Lower leg skin (tissue), 4 donors: ENCODE results near the gene IDE. TPM values are rescaled to one million over a fixed set of nuclear protein-coding genes. Genes with fewer than 3 reads are reported as not detected.

ENCODE experiments used
- DNase-seq, 2 donors: peaks; one replicate each; pipeline ENCODE4 v3.0.0-alpha.2; 2019; ENCODE audit warnings: low spot score in 2 of 2
- H3K4me3 ChIP-seq: fragments of 200-600 bp; sonication (generic); 2 replicates; pipeline ENCODE4 v1.5.1; 2017; ENCODE audit warnings: mild to moderate bottlenecking, low read depth; ENCODE audit not compliant: poor library complexity, severe bottlenecking
- CTCF ChIP-seq, 3 donors: fragments of 450-650 bp; IDR thresholded peaks; one replicate each; pipeline ENCODE4 v1.5.1; 2016; ENCODE audit warnings: antibody characterized with exemption in 3 of 3, mild to moderate bottlenecking in 3 of 3, moderate library complexity in 2 of 3
- POLR2A ChIP-seq, 2 donors: fragments of 450-650 bp; IDR thresholded peaks; one replicate each; pipeline ENCODE4 v1.6.1; 2016 to 2017; ENCODE audit warnings: antibody characterized with exemption in 2 of 2, mild to moderate bottlenecking in 1 of 2, moderate library complexity in 1 of 2
- WGBS, 2 donors: methylation state at CpG; one replicate each; pipeline ENCODE4 v1.1.5; 2018; 5-methylcytosine and 5-hydroxymethylcytosine counted together
- intact Hi-C: fragments of 100-400 bp; cut with DNase I; formaldehyde crosslinking; loops from one replicate; pipeline ENCODE4 v1.15.0; 2023; ENCODE audit warnings: low total_unique reads
- total RNA-seq, 4 donors: library from RNA; depleted of rRNA; stranded (reverse); fragments of >200 nt; gene quantifications; one replicate each; pipeline ENCODE4 v1.1.0, GENCODE V29; 2016

The IDE gene
- total RNA-seq, 4 donors from 2014 or later: 189 to 443 (median 287) TPM

GRCh38 chr10:92492748-92493240, 81.1 kb downstream of the IDE start:
- WGBS, 2 donors: 83 to 88% methylated on average over 6 of the region's 6 CpGs
- TF ChIP-seq POLR2A (IDR thresholded peaks at IDR 0.05) (no peak), CTCF (IDR thresholded peaks at IDR 0.05) (no peak)
- H3K4me3 ChIP-seq: no peak overlapping the region
- intact Hi-C loops: no loop called here
- DNase-seq: no peak

GRCh38 chr10:92490387-92490786, 83.5 kb downstream of the IDE start:
- no peak for DNase-seq
- intact Hi-C loops: no loop called here
- no peak overlapping the region for H3K4me3 ChIP-seq
- TF ChIP-seq POLR2A (IDR thresholded peaks at IDR 0.05) (no peak), CTCF (IDR thresholded peaks at IDR 0.05) (no peak)
- WGBS, 2 donors: 93 to 99% methylated on average over 2 of the region's 2 CpGs

GRCh38 chr10:92486637-92487036, 87.3 kb downstream of the IDE start:
- intact Hi-C loops: no loop called here
- no peak for DNase-seq
- no peak for TF ChIP-seq POLR2A (IDR thresholded peaks at IDR 0.05)
- no peak for TF ChIP-seq CTCF (IDR thresholded peaks at IDR 0.05)
- no peak overlapping the region for H3K4me3 ChIP-seq

- no peak overlapping the region for H3K4me3 ChIP-seq
- DNase-seq: no peak
- TF ChIP-seq POLR2A (IDR thresholded peaks at IDR 0.05): no peak
- TF ChIP-seq CTCF (IDR thresholded peaks at IDR 0.05): no peak
- intact Hi-C loops: no loop called here
- 87 to 95% methylated on average over 4 of the region's 4 CpGs for WGBS, 2 donors
These were observed 90.4 kb downstream of the IDE start for GRCh38 chr10:92483539-92483938.

GRCh38 chr10:92480413-92480812, 93.5 kb downstream of the IDE start:
- TF ChIP-seq POLR2A (IDR thresholded peaks at IDR 0.05) (no peak), CTCF (IDR thresholded peaks at IDR 0.05) (no peak)
- no peak for DNase-seq
- intact Hi-C loops: no loop called here
- no peak overlapping the region for H3K4me3 ChIP-seq

GRCh38 chr10:92479547-92479946, 94.3 kb downstream of the IDE start:
- intact Hi-C loops: no loop called here
- DNase-seq: no peak
- H3K4me3 ChIP-seq: no peak overlapping the region
- WGBS, 2 donors: 87 to 90% methylated on average over 7 of the region's 7 CpGs
- no peak for TF ChIP-seq CTCF (IDR thresholded peaks at IDR 0.05)
- no peak for TF ChIP-seq POLR2A (IDR thresholded peaks at IDR 0.05)
